GM10266 (cell line): Measurements from ENCODE around the gene CD48.
A peak's percentile ranks its signal among the peaks of the same experiment; 100 is the strongest.

Experiments used
- DNase-seq: peaks from one replicate; pipeline ENCODE4 v3.0.0; 2012; ENCODE audit errors: extremely low spot score
- CTCF ChIP-seq: IDR thresholded peaks from 2 replicates; pipeline ENCODE4 v1.5.1; 2012; ENCODE audit warnings: mild to moderate bottlenecking, low read depth; ENCODE audit not compliant: control insufficient read depth, insufficient read depth; ENCODE audit errors: missing control alignments

Gene CD48

DNA sequence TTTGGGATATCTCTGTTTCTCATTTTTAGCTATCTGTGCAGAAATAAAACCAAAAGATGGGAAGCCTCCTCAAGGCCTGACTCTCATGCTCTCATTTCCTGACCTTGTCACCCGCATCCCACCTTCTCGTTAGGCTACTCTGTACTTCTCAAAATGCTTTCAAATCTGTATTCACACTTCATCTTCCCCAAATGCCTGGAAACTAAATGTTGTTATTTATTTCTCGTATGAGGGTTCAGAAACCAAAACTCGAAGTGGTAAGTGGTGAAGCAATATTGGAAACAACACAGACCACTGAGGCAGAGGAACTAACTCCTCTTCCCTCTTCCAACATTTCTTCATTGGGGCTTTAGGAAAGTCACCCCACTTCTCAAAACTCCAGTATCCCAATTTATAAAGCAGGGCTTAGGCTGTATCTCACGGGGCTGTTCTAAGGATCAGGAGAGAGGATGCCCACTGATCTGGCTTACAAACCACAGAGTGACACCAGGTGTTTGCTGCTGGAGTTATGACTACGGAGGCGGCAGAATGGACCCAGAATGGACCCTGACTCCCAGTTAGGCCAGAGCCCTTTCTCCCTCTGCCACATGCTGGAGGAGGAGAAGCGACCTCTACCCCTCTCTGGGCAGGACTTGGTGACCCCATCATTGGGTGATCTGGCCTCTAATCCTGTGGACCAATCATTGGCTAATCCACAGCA, 31.0 kb upstream of the CD48 start:
- no peak for DNase-seq
- TF ChIP-seq CTCF = no peak

GRCh38 chr1:160741612-160742348, 30.2 kb upstream of the CD48 start:
- peak; percentile 40 for TF ChIP-seq CTCF

GRCh38 chr1:160741092-160741501, 29.5 kb upstream of the CD48 start:
- no peak for TF ChIP-seq CTCF
- DNase-seq = no peak

More at GRCh38 chr1:160741612-160742348, 30.2 kb upstream of the CD48 start:
- no peak for DNase-seq

DNA sequence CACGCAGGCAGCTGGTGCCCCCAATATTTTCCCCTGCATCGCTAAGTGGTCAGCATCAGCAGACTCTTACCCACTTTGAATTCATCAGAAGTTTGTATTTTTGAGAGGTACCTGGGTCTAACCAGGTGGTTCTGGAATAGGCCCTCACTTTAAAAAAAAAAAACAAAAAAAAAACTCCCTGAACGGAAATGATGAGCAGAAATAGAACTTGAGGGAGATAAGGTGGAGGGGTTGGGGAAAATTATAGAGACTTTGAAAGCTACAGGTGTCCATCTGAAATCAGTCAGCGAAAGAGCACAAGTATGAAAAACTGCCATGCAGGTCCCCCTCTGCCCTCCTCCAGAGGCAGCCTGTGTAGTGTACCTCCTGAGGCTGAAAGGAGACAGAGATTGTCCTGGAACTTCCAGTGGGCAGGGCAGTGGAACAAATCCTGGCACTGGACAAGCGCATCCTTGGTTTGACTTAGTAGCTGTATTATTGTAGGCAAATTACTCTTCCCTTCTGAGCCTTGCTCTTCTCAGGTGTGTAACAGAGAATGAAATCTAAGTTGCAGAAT, 28.6 kb upstream of the CD48 start:
- DNase-seq = no peak
- no peak for TF ChIP-seq CTCF

DNA sequence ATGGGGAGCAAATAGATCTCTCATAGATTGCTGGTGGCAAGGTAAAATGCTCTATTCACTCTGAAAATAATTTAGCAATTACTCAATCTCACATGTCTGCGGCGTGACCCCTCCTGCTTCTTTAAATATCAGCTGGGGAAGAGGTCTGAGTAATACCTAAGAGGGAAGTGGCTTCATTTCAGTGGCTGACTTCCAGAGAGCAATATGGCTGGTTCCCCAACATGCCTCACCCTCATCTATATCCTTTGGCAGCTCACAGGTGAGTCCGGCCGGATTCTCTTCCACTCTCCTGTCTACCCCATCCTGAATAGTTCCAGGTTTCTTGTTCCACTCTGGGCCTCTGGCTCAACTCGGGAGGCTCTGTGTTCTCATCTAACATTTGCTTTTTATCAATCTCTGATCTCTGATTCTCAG, 27.5 kb upstream of the CD48 start, which contains the start of gene SLAMF7:
Gene SLAMF7 (plus strand): TSS at position 150 of the 414 bp plus-strand sequence. CDS start 55 bp downstream, at position 205.
- no peak for TF ChIP-seq CTCF
- DNase-seq = peak; percentile 49

DNA sequence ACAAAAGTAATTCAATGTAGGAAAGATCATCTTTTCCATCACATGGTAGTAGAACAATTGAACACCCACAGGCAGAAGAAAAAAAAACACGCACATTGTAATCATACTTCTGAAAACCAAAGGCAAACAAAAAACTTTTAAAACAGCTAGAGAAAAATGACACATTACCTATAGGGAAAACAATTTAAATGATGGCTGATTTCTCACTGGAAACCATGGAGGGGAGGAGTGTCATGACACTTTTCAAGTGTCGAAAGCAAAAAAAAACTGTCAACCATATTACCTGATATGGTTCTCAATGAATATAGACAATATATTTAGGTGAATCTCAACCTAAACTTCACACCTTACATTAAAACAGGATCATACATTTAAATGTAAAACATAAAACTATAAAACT, 26.6 kb upstream of the CD48 start:
- DNase-seq = no peak
- TF ChIP-seq CTCF = no peak

- no peak for TF ChIP-seq CTCF
- no peak for DNase-seq
Observed at GRCh38 chr1:160734301-160734700, 22.7 kb upstream of the CD48 start.
